Measurements from ENCODE around the gene SDHB. TPM values are rescaled to one million over a fixed set of nuclear protein-coding genes. Genes with fewer than 3 reads are reported as not detected.

The SDHB gene
- total RNA-seq, 2 donors from 2014 or later: 224 to 263 TPM

DNA sequence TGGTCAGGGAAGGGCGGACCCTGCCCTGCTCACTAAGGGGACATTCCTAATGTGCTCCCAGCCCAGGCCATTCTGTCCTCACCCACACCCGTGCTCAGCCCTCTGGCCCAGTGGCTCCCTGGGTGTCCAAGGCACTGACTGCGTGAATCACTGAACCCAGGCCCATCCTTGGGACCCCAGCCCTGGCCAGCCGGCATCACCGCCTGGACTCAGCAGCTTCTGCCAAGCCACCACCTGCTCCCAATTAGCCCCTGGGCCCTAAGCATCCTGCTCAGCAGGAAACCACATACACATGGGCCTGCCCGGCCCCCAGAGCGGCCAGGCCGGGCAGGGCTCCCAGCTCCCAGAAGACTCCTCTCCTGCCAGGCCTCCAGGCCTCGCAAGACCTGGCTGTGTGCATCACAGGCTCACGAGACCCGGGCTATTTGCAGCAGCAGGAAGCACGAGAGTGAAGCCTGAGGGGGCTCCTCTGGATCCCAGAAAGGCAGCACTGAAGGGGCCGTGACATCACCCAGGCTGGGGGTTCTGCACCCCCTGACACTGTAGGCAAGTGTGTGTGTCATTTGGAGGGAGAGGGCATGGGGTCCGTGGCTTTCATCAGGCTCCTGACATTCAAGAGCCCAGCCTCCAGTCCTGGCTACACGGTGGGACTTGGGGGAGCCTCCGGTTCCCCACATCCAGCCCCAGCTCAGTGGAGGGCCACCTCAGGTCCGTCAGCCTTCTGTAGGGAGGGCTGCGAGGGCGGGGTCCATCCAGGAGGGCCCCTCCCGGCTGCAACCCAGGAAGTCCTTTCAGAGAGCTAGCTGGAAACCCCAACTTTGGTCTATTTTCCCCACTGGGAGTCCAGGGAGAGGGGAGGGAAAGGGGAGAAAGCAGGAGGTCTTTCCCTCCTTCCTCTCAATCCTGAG is 75.0 kb downstream of the SDHB start:
- ATAC-seq: peak; percentile 61 to 70
- DNase-seq: peak; percentile 63
- intact Hi-C loops (cut with DNase I): no loop called here

GRCh38 chr1:16978139-16978538 is 75.7 kb downstream of the SDHB start:
- no peak for ATAC-seq
- intact Hi-C loops (cut with DNase I): no loop called here
- no peak for DNase-seq

- intact Hi-C loops (cut with DNase I): no loop called here
- no peak for ATAC-seq
- DNase-seq: no peak
Measured at GRCh38 chr1:16977377-16977776, 76.5 kb downstream of the SDHB start.

GRCh38 chr1:16976966-16977365 is 76.9 kb downstream of the SDHB start:
- intact Hi-C loops (cut with DNase I): no loop called here
- no peak for ATAC-seq
- DNase-seq: no peak

DNA sequence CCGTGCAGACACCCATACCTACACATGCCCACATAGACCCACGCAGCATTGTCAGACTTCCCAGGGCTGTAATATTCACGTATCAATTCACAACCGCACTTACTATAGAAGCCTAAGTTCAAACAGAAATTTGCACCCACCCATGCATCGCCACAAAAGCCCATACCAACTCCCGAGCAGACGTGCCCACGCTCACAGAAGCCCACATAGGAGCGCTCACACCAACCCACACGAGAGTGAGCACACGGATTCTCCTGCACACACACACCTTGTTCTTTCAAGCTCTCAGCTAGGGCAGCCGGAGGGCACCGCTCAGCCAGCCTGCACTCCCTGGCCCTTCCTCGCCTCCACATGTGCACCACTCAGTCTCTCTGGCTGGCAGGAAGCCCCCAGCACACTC is 78.0 kb downstream of the SDHB start:
- no peak for DNase-seq
- no peak for ATAC-seq
- intact Hi-C loops (cut with DNase I): no loop called here

DNA sequence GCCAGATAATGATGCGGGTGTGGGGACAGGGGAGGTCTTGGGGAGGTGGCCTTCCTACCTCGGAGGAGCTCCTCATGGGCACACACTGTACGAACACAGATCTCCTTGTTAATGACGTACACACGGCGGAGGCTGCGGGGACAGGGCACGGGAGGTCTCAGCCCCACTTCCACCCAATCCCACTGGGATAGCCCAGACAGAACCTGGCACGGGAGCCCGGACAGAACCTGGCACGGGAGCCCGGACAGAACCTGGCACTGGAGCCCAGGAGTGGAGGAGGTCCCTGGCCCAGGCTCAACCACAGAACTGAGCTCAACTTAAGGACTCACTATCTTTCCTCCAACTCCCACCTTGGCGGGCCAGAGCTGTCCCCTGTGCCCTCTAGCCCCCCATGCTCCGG is 78.6 kb downstream of the SDHB start:
- ATAC-seq (no peak), DNase-seq (no peak)
- intact Hi-C loops (cut with DNase I): no loop called here

DNA sequence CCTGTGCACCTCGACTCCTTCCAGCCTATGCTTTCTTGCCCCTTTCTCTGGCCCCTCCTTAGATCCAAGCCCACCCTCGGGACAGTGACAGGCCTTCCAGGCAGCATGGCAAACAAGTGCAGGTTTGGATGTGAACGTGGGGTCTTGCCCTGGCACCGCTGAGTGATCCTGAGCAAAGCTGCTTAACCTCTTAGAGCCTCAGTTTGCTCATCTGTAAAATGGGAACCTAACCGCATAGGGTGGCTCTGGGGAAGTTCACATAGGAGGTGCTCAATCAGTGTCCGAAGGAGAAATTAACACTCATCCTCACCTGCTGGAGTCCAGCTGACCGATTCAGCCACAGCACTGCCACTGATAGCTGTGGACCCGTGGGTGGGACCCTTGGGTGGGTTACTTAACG is 80.6 kb downstream of the SDHB start:
- no peak for ATAC-seq
- DNase-seq: no peak
- intact Hi-C loops (cut with DNase I): no loop called here

DNA sequence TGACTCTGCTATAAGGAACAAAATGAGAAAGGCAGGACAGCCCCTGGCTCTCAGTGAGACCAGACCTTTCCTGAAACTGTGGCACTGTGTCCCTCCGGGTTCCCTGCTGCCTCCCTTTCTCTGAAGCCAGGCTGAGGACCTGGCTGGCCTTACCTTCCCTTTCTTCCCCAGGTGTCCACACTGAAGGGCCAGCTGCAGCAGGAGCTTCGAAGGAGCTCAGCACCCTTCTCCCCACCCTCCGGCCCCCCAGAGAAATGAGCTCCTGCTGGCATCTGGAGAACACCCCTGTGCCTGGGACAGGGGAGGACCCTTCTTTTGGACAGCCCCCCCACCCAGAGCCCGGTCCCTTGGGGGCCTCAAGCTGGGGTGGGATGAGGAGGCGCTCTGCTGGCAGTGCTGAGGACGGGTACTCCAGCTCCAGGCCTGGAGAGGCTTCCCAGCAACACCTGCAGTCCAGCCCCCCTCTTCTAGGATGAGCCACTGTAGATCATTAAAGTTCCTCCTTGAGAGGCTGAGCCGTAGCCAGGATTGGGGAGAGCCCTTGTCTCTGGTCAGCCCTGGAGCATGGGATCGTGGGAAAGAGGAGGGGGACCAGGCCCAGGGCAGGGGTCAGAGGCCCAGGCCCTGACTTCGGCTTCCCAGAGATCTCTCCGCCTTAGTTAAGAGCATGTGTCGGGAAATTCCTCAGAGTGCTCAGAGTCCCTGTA is 81.5 kb downstream of the SDHB start:
- no peak for DNase-seq
- no peak for ATAC-seq
- intact Hi-C loops (cut with DNase I): no loop called here

GRCh38 chr1:16971341-16972188 is 82.3 kb downstream of the SDHB start:
- intact Hi-C loops (cut with DNase I): no loop called here
- peak in 1 of 2 donors; percentile 6 for ATAC-seq
- DNase-seq: no peak

GRCh38 chr1:16970132-16970910 is 83.5 kb downstream of the SDHB start:
- ATAC-seq (no peak), DNase-seq (no peak)
- intact Hi-C loops (cut with DNase I): no loop called here

- intact Hi-C loops (cut with DNase I): no loop called here
Measured at GRCh38 chr1:16969651-16970050, 84.2 kb downstream of the SDHB start.

DNA sequence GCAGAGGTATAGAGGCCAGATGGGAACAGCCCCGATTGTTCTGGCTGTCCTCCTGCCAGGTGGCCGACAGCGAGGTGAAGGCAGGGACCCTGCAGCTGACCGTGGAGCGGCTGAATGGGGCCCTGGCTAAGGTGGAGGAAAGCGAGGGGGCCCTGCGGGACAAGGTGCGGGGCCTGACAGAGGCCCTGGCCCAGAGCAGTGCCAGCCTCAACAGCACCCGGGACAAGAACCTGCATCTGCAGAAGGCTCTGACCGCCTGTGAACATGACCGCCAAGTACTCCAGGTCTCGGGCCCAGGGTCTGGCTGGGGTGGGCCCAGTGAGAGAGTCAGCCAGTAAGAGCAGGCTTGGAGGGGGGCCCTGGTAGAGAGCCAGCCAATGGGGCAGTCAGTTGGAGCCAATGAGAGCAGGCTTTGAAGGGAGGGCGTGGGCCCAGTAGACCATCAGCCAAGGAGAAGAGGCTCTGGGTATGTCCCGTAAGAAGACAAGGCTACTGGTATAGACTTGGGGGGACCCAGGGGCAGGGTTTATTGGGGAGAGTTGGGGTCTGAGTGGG is 84.7 kb downstream of the SDHB start:
- no peak for ATAC-seq
- intact Hi-C loops (cut with DNase I): no loop called here
- DNase-seq: no peak

More at GRCh38 chr1:16969651-16970050, 84.2 kb downstream of the SDHB start:
- DNase-seq (no peak), ATAC-seq (no peak)

Other genes with a start within 250 kb of the SDHB start
- gene RNU1-2, start 158.1 kb downstream of the SDHB start, total RNA-seq: over 10,000 TPM in 1 of 2 donors, 1,000 to 10,000 TPM in 1; 5,988 to 15,401 TPM
- 1 to 10 TPM; 6.5 to 9.2 TPM for gene CROCC, start 132.1 kb downstream of the SDHB start, total RNA-seq
- 1 to 10 TPM; 7.9 to 9.6 TPM for gene MFAP2, start 73.4 kb downstream of the SDHB start, total RNA-seq
- 10 to 100 TPM; 18.8 to 19.5 TPM for gene ATP13A2, start 42.1 kb downstream of the SDHB start, total RNA-seq
- gene PADI2, start 65.4 kb upstream of the SDHB start, total RNA-seq: 1 to 10 TPM in 1 of 2 donors, under 1 TPM in 1; 0.50 to 1.2 TPM
- gene PADI1, start 151.1 kb upstream of the SDHB start, total RNA-seq: not detected
- gene PADI3, start 195.1 kb upstream of the SDHB start, total RNA-seq: not detected

All from left cardiac atrium (tissue), 4 donors.